ENCODE measurements around the gene MUCL1.
"Not testable (repeated sequence)": the region's sequence is repeated elsewhere in the genome, so short reads cannot be mapped to it uniquely, and the experiment has no call there.

DNA sequence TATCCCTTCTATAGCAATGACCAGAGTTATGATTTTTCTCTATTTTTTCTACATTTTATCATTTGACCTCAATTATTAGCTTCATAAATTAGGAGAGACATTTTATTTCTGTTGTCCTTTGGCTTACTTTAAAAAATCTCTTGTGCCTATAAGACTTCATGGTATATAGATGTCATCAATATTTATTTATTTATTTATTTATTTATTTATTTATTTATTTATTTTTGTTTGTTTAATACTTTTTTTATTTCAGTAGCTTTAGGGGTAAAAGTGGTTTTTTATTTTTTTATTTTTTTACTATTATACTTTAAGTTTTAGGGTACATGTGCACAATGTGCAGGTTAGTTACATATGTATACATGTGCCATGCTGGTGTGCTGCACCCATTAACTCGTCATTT, 28.3 kb downstream of the MUCL1 start:
- not testable (repeated sequence) for TF ChIP-seq CTCF (IDR thresholded peaks at IDR 0.05; ENCODE audit: low read depth, low read length); POLR2A (IDR thresholded peaks at IDR 0.05; ENCODE audit: extremely low read depth, insufficient read length); MYC (IDR thresholded peaks at IDR 0.05; ENCODE audit: low read depth, low read length)
- TF ChIP-seq, protein P1, sequence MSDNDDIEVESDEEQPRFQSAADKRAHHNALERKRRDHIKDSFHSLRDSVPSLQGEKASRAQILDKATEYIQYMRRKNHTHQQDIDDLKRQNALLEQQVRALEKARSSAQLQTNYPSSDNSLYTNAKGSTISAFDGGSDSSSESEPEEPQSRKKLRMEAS (IDR thresholded peaks at IDR 0.05; ENCODE audit: low read depth, low read length): not testable (repeated sequence)

All from NB4 (cell line).